Right cardiac atrium (tissue), 5 donors: ENCODE data around the gene ELF4. TPM values are rescaled to one million over a fixed set of nuclear protein-coding genes. Genes with fewer than 3 reads are reported as not detected.

Experiments
- ATAC-seq, 2 donors: fragments of 200-7000 bp; cut with Tn5 transposase; one replicate each; pipeline versions ENCODE4 v1.8.0 to v1.9.1; 2020; ENCODE audit warnings: moderate library complexity in 2 of 2, mild to moderate bottlenecking in 1 of 2
- DNase-seq, 3 donors: peaks; one replicate each; pipeline ENCODE4 v3.0.0-alpha.2; 2020
- H3K27ac ChIP-seq: one replicate; pipeline ENCODE4 v1.5.1; 2013; ENCODE audit warnings: mild to moderate bottlenecking, low read length, control low read depth, moderate library complexity
- H3K27me3 ChIP-seq: one replicate; pipeline ENCODE4 v1.6.1; 2013; ENCODE audit not compliant: control insufficient read depth, insufficient read depth
- H3K4me1 ChIP-seq: one replicate; pipeline ENCODE4 v1.6.1; 2013; ENCODE audit warnings: low read length; ENCODE audit not compliant: control insufficient read depth, insufficient read depth
- H3K4me3 ChIP-seq: one replicate; pipeline ENCODE4 v1.5.1; 2013; ENCODE audit warnings: low read length, control low read depth
- H3K9me3 ChIP-seq: one replicate; pipeline ENCODE4 v1.6.1; 2013; ENCODE audit warnings: low read length; ENCODE audit not compliant: control insufficient read depth
- WGBS: extraction: QIAGEN DNeasy Blood & Tissue Kit; methylation state at CpG from one replicate; pipeline ENCODE4 v1.1.7; 2013; 5-methylcytosine and 5-hydroxymethylcytosine counted together
- intact Hi-C, 4 donors: fragments of 100-400 bp; cut with DNase I; formaldehyde crosslinking; loops; one replicate each; pipeline versions ENCODE4 v1.11.0 to v1.14.0; 2022 to 2023
- long read RNA-seq, 4 donors: library from polyadenylated mRNA; unstranded; transcript quantifications; one replicate each; pipeline ENCODE4 v2.0.0, GENCODE V29; 2020 to 2021
- polyA plus RNA-seq: library from polyadenylated mRNA; stranded (reverse); fragments of 200-250 nt; gene quantifications from one replicate; pipeline ENCODE4 v1.2.3, GENCODE V29; 2013
- total RNA-seq, 4 donors: library from RNA; stranded (reverse); fragmentation: NEBNext Ultra II Directional; extraction: Animal tissue kit (Norgen Biotek cat#: 25700); gene quantifications; one replicate each; pipeline ENCODE4 v1.2.1, GENCODE V29; 2021
- donor health status: healthy with polysubstance abuse.
- donor health status: DM: no; HTN: yes; CAD: no.
- donor health status: DM: no; HTN: no; CAD: no.
- donor health status: DM: no; HTN: yes; CAD: no; lungs with severe emphysema.
- donor health status: DM: yes; HTN: yes; CAD: no.

The ELF4 gene
- total RNA-seq = 1 to 10 TPM; 3.1 to 5.6 (median 3.9) TPM
- polyA plus RNA-seq = 1.7 TPM
- long read RNA-seq, donor 1, full-length matches to known transcripts = 1 of 4 reads
- long read RNA-seq, donor 1, partial matches to known transcripts = 1 of 4 reads
- long read RNA-seq, donor 1, other reads (novel, unspliced or antisense) = 2 of 4 reads
- long read RNA-seq, donor 2, partial matches to known transcripts = 0 of 1 reads
- long read RNA-seq, donor 2, other reads (novel, unspliced or antisense) = 1 of 1 reads
- long read RNA-seq, donor 3, partial matches to known transcripts = 1 of 3 reads
- long read RNA-seq, donor 3, other reads (novel, unspliced or antisense) = 2 of 3 reads
- long read RNA-seq, donor 4, full-length matches to known transcripts = 1 of 2 reads
- long read RNA-seq, donor 4, partial matches to known transcripts = 1 of 2 reads
- long read RNA-seq, donor 4, other reads (novel, unspliced or antisense) = 0 of 2 reads

DNA sequence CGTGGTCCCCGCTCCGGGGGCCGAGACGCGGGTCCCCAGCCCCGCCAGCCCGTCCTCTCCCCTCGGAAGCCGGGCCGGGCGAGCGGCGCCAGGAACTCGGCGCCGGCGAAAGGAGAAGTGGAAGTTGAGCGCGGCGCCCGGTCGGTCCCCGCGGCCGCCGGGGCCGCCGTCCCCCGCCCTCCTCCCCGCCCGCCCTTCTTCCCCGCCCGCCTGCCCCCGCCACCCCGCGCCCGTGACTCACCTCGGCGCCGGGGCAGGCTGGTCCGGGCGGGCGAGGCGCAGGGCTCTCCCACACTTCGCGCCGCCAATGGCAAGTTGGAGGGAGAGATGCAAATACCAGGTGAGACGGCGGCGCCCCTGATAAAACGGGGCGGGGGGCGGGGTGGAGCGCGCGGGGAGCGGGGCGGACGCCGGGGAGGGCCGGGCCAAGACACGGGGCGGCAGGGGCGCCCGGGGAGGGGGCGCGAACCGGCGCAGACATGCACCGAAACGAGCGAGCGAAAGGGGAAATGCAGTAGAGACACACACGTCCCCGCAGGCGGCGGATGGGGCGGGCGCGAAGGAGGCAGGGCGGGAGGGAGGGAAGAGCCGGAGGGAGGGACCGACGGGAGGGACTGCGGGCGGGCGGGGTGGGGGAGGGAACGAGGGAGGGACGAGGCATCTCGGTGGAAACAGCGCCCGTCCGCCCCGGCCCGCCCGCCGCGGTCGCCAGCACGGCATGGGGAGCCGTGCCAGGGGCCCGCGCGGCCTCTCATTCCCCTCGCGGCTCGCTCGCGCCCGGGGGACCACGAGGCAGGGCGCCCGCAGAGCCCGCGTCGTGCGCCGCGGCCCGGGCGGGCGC is at the start of gene ELF4:
Gene ELF4 (minus strand): TSS at position 119 of the 841 bp plus-strand sequence. CDS start 29,167 bp downstream, outside the sequence.
- Histone ChIP-seq H3K27me3 (no peaks in the 10 kb centered on the region), H3K4me1 (peaks cover 6% of the 10 kb centered on the region), H3K27ac (peak within 1 kb of the TSS; percentile 70), H3K4me3 (peak within 1 kb of the TSS; percentile 79), H3K9me3 (no peaks in the 10 kb centered on the region)
- WGBS = 1% methylated on average over 87 of the region's 123 CpGs
- ATAC-seq (peak; percentile 56 to 77), DNase-seq (peak in 2 of 3 donors; percentile 76 to 83)
- intact Hi-C loops = no loop called here

- H3K4me3 ChIP-seq = no peak overlapping the region
- intact Hi-C loops = no loop called here
- H3K27me3 ChIP-seq = no peaks in the 10 kb centered on the region
- no peak for DNase-seq
- no peak for ATAC-seq
- H3K9me3 ChIP-seq = no peaks in the 10 kb centered on the region
- no peak overlapping the region for H3K27ac ChIP-seq
- no peaks in the 10 kb centered on the region for H3K4me1 ChIP-seq
- whole genome bisulfite sequencing = 90% methylated on average over 4 of the region's 4 CpGs
Observed at GRCh38 chrX:130159776-130160175, 49.5 kb upstream of the ELF4 start.

DNA sequence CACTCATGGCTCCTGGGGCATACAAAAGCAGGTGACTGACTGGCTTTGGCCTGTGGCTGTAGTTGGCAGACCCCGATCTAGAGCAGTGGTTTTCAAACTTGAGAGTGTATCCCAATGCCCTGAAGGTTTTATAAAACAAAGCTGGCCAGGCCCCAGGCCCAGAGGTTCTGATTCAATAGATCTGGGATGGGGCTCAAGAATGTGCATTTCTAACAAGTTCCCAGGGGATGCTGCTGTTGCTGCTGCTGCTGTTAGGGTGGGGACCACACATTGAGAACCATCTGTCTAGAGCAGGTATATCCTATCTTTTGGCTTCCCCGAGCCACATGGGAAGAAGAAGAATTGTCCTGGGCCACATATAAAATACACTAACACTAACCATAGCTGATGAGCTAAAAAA is 48.0 kb upstream of the ELF4 start:
- intact Hi-C loops = no loop called here
- no peak for DNase-seq
- H3K9me3 ChIP-seq = no peaks in the 10 kb centered on the region
- WGBS = 81% methylated on average over 2 of the region's 2 CpGs
- H3K4me3 ChIP-seq = no peak overlapping the region
- no peak overlapping the region for H3K27ac ChIP-seq
- H3K27me3 ChIP-seq = no peaks in the 10 kb centered on the region
- H3K4me1 ChIP-seq = no peaks in the 10 kb centered on the region
- ATAC-seq = no peak

GRCh38 chrX:130155564-130155963 is 45.3 kb upstream of the ELF4 start:
- H3K4me1 ChIP-seq = no peaks in the 10 kb centered on the region
- peak in 1 of 2 donors; percentile 81 for ATAC-seq
- H3K27me3 ChIP-seq = no peaks in the 10 kb centered on the region
- H3K4me3 ChIP-seq = no peak overlapping the region
- no peaks in the 10 kb centered on the region for H3K9me3 ChIP-seq
- intact Hi-C loops = no loop called here
- no peak for DNase-seq
- WGBS = 33% methylated on average over 2 of the region's 2 CpGs
- no peak overlapping the region for H3K27ac ChIP-seq

- no peaks in the 10 kb centered on the region for H3K27me3 ChIP-seq
- intact Hi-C loops = no loop called here
- DNase-seq = no peak
- no peak overlapping the region for H3K4me3 ChIP-seq
- H3K27ac ChIP-seq = no peak overlapping the region
- ATAC-seq = no peak
- no peaks in the 10 kb centered on the region for H3K4me1 ChIP-seq
- no peaks in the 10 kb centered on the region for H3K9me3 ChIP-seq
- WGBS = 67% methylated on average over 5 of the region's 5 CpGs
Observed at GRCh38 chrX:130147631-130148030, 37.3 kb upstream of the ELF4 start.

DNA sequence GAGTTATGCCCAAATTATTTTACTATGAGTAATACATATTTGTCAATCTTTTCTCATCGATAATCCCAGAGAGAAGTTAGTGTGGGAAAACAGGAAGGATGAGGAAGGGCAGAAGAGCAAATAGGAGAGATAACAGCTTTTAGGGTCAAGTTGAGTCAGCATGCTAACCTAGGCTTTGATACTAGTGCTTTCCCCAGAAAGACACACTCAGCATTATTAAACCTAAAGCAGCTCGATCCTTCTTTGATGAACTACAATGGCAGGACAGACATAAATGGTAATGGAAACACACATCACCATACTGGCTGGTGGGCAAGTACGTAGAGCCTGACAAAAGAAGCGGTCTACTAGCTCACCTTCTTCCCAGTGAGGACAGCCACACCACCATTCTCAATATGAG is 34.8 kb upstream of the ELF4 start:
- Histone ChIP-seq H3K9me3 (no peaks in the 10 kb centered on the region), H3K4me1 (no peaks in the 10 kb centered on the region), H3K27me3 (no peaks in the 10 kb centered on the region), H3K4me3 (no peak overlapping the region), H3K27ac (no peak overlapping the region)
- 90% methylated on average over 4 of the region's 4 CpGs for WGBS
- ATAC-seq = no peak
- intact Hi-C loops = no loop called here
- DNase-seq = no peak

GRCh38 chrX:130144509-130144908 is 34.2 kb upstream of the ELF4 start:
- Histone ChIP-seq H3K27ac (no peak overlapping the region), H3K4me1 (no peaks in the 10 kb centered on the region), H3K4me3 (no peak overlapping the region), H3K27me3 (no peaks in the 10 kb centered on the region), H3K9me3 (no peaks in the 10 kb centered on the region)
- intact Hi-C loops = no loop called here
- 76% methylated on average over 3 of the region's 3 CpGs for WGBS
- DNase-seq (no peak), ATAC-seq (no peak)

- ATAC-seq (peak in 1 of 2 donors; percentile 34), DNase-seq (no peak)
- H3K4me1 ChIP-seq = no peaks in the 10 kb centered on the region
- WGBS = 33% methylated on average over 3 of the region's 3 CpGs
- no peak overlapping the region for H3K27ac ChIP-seq
- intact Hi-C loops = loop anchor here in 1 of 4 donors (10.0 kb wide), 1 partner anchor 55 kb away; no protein-coding TSS in a partner anchor
- H3K27me3 ChIP-seq = no peaks in the 10 kb centered on the region
- H3K9me3 ChIP-seq = no peaks in the 10 kb centered on the region
- H3K4me3 ChIP-seq = no peak overlapping the region
Observed at GRCh38 chrX:130139474-130140201, 29.3 kb upstream of the ELF4 start.

- no peaks in the 10 kb centered on the region for H3K27me3 ChIP-seq
- intact Hi-C loops = loop anchor here in 1 of 4 donors (10.0 kb wide), 1 partner anchor 52 kb away; no protein-coding TSS in a partner anchor
- no peak overlapping the region for H3K27ac ChIP-seq
- H3K4me1 ChIP-seq = no peaks in the 10 kb centered on the region
- ATAC-seq (no peak), DNase-seq (no peak)
- H3K9me3 ChIP-seq = no peaks in the 10 kb centered on the region
- H3K4me3 ChIP-seq = no peak overlapping the region
- 89% methylated on average over 8 of the region's 8 CpGs for WGBS
Observed at GRCh38 chrX:130136961-130137360, 26.7 kb upstream of the ELF4 start.

- WGBS = 66% methylated on average over 5 of the region's 5 CpGs
- Histone ChIP-seq H3K9me3 (no peaks in the 10 kb centered on the region), H3K27ac (no peak overlapping the region), H3K4me1 (no peaks in the 10 kb centered on the region), H3K27me3 (no peaks in the 10 kb centered on the region), H3K4me3 (no peak overlapping the region)
- ATAC-seq = no peak
- no peak for DNase-seq
- intact Hi-C loops = loop anchor here in 1 of 4 donors (10.0 kb wide), 1 partner anchor 52 kb away; no protein-coding TSS in a partner anchor
Observed at GRCh38 chrX:130136496-130136895, 26.2 kb upstream of the ELF4 start.
